ENCODE results near the gene MAST2.

MAST2 gene

DNA sequence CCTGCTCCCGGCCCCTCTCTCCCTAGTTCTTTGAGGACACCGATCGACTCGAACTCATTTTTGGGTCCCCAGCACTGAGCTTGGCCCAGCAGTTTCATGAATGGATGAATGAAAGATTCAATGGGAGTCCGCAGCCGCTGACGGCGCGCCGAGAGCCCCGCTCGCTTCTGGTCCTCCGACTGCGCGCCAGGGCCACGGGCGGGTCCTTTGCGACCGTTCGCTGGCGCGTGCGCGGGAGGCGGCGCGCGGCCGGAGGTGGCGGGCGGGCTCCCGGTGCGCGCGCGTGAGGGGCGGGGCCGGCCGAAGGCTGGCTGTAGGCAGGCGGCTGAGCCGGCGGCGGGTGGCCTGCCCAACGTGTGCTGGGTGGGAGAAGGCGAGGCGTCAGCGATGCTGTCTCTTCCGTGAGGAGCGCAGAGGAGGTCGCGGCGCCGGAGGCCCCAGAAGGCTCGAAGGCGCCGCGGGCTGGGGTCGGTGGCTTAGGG is at the start of gene MAST2:
TSS of gene MAST2 (plus strand) at position 314 of the 482 bp plus-strand sequence. CDS start 284 bp downstream, outside the sequence.
- peak; percentile 66 to 82 for DNase-seq (ENCODE audit: extremely low read depth in 1 of 2, low read depth in 1 of 2)

DNA sequence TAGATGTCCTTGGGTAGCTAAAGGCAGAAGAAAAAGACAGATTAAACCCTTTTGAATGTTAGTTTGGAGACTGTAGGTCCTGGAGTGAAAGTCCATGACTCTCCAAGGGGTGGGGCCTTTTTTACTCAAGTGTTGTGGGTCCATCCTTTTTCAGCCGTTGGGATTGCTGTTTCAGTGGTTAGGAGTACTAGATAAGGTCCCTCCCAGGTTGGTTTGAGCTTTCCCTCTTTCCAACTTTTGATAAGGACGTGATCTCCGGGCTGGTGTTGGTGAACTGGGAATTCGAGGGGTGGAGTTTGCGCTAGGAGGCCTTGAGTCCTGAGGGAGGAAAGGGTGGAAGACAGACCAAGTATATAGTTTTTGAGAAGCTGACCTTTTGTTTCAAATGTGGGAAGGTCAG is 47.7 kb upstream of the MAST2 start:
- DNase-seq (ENCODE audit: extremely low read depth in 1 of 2, low read depth in 1 of 2): no peak

- no peak for DNase-seq (ENCODE audit: extremely low read depth in 1 of 2, low read depth in 1 of 2)
Measured at GRCh38 chr1:45762291-45762690, 41.1 kb upstream of the MAST2 start.

DNA sequence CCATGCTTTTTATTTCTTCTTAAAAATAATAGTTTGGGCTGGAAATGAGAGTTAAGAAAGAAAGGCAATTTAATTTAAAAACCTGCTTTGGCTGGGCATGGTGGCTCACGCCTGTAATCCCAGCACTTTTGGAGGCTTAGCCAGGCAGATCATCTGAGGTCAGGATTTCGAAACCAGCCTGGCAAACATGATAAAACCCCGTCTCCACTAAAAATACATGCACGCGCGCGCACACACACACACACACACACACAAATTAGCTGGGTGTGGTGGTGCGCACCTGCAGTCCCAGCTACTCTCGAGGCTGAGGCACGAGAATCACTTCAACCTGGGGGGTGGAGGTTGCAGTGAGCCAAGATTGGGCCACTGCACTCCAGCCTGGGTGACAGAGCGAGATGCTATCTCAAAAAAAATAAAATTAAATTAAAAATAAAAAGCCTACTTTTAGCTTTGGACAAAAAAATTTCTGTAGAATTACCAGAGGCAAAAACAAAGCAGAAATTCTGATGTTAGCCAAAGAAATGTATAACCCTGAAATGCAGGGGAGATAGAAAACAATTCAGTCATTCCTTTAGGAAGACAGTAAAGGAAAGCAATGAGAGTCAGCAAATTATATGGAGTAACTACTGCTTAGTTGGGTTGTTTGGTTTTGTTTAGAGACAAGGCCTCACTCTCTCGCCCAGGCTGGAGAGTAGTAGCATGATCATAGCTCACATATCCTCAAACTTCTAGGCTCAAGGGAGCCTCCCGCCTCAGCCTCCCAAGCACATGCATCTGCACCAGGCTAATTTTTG is 37.2 kb upstream of the MAST2 start:
- DNase-seq (ENCODE audit: extremely low read depth in 1 of 2, low read depth in 1 of 2): no peak

- DNase-seq (ENCODE audit: extremely low read depth in 1 of 2, low read depth in 1 of 2): no peak
Measured at GRCh38 chr1:45767035-45767434, 36.4 kb upstream of the MAST2 start.

DNA sequence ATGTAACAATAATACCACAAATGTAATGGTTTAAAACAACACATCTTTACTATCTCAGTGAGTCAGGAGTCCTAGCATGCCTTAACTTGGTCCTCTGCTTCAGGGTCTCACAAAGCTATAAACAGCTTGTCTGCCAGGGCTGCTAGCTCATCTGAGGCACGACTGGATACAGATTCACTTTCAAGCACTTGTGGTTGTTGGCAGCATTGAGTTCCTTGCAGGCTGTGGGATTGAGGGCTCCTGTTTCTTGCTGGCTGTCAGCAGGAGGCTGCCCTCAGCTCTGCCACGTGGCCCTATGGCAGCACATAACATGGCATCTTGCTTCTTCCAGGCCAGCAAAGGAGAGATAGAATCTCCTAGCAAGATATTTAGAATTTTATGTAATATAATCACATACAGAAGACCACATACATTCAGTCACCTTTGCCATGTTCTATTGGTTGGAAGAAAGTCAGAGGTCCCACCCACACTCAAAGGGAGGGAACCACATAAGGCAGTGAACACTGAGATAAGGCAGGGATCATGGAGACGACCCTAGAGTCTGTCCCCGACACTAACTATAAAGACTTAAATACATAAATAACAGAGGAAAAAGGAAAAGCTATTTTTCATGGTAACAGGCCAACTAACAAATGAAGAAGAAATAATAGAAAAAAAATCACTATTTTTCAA is 34.0 kb upstream of the MAST2 start:
- no peak for DNase-seq (ENCODE audit: extremely low read depth in 1 of 2, low read depth in 1 of 2)

DNA sequence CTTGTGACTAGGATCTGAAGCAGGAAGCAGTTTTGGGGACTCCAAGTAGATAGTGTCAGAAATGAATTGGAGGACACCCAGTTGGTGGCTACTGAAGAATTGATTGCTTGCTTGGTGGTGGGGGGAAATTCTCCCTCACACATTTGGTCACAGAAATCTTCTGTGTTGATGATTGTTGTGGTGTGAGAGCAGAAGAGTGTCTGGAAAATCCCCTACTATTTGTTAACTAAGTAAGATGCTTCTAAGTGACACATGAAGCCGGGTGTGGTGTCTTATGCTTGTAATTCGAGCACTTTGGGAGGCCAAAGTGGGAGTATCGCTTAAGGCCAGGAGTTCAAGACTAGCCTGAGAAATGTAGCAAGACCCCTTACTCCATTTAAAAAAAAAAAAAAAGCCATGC is 30.4 kb upstream of the MAST2 start:
- DNase-seq (ENCODE audit: extremely low read depth in 1 of 2, low read depth in 1 of 2): no peak

DNA sequence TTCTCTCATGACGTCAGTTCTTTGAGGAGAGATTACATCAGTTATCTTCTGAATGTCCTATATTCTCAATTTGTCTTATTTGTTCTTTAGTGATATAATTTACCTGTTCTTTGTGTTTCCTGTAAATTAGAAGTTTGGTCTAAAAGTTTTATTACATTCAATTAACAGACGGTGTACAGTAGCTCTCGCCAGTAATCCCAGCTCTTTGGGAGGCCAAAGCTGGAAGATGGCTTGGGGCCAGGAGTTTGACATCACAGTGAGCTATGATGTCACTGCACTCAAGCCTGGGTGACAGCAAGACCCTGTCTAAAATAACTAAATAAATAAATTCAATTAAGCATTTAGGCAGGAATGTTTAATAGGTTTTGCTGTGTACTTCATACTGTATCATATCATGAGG is 27.6 kb upstream of the MAST2 start:
- DNase-seq (ENCODE audit: extremely low read depth in 1 of 2, low read depth in 1 of 2): no peak

- no peak for DNase-seq (ENCODE audit: extremely low read depth in 1 of 2, low read depth in 1 of 2)
Measured at GRCh38 chr1:45785583-45785982, 17.8 kb upstream of the MAST2 start.

DNA sequence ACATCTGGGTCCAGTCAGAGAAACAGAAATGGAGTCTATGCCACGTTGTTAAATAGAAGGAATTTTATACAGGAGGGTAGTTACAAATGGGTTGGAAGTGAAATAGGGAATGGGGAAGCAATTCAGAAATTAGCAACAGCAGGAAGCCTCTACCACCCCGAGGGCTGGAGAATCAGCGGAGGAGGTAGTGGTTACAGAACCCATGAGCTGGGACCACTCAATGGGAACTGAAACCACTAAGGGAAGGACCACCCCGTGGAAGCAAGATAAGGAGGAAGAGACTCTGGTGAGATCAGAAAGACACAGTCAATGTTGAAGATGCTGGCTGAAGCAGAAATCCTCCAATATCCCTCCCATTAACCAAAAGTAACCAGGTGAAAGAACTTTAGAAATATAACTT is 15.5 kb upstream of the MAST2 start:
- DNase-seq (ENCODE audit: extremely low read depth in 1 of 2, low read depth in 1 of 2): no peak

DNA sequence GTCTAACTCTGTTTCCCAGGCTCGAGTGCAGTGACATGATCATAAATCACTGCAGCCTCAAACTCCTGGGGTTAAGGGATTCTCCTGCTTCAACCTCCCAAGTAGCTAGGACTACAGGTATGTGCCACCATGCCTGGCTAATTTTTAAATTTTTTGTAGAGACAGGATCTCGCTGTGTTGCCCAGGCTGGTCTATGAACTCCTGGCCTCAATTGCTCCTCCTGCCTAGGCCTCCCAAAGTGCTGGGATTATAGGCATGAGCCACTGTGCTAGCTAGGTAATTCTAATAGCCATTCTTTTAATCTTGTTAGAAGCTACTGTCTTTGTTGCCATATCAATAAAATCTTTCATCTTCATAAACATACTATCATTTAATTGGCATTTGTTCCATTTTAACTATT is 13.8 kb upstream of the MAST2 start:
- no peak for DNase-seq (ENCODE audit: extremely low read depth in 1 of 2, low read depth in 1 of 2)

GRCh38 chr1:45792744-45793143 is 10.7 kb upstream of the MAST2 start:
- DNase-seq (ENCODE audit: extremely low read depth in 1 of 2, low read depth in 1 of 2): no peak

- DNase-seq (ENCODE audit: extremely low read depth in 1 of 2, low read depth in 1 of 2): no peak
Measured at GRCh38 chr1:45793942-45794604, 9.3 kb upstream of the MAST2 start.

DNA sequence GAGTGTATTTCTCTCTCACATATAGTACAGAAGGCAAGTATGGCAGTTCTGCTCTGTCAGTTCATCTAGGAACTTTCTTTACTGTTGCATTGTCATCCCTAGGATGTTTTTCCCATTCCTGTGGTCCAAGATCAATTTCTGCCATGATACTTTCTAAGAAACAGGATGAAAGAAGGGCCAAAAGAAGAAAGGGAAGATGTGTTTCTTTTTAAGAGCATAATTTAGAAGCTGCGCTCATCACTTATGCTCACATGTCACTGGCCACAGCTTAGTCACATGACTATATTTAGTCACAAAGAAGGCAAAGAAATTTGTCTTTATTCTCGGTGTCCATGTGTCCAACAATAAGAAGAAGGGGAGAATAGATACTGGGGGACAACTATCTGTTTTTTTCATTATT is 7.0 kb upstream of the MAST2 start:
- DNase-seq (ENCODE audit: extremely low read depth in 1 of 2, low read depth in 1 of 2): no peak

GRCh38 chr1:45796946-45797345 is 6.5 kb upstream of the MAST2 start:
- no peak for DNase-seq (ENCODE audit: extremely low read depth in 1 of 2, low read depth in 1 of 2)

GRCh38 chr1:45800899-45801298 is 2.5 kb upstream of the MAST2 start:
- no peak for DNase-seq (ENCODE audit: extremely low read depth in 1 of 2, low read depth in 1 of 2)

- peak in 1 of 2 donors; percentile 20 for DNase-seq (ENCODE audit: extremely low read depth in 1 of 2, low read depth in 1 of 2)
Measured at GRCh38 chr1:45802343-45803298, 791 bp upstream of the MAST2 start.

GRCh38 chr1:45803781-45804668 is 613 bp downstream of the MAST2 start:
- peak in 1 of 2 donors; percentile 5 for DNase-seq (ENCODE audit: extremely low read depth in 1 of 2, low read depth in 1 of 2)

- no peak for DNase-seq (ENCODE audit: extremely low read depth in 1 of 2, low read depth in 1 of 2)
Measured at GRCh38 chr1:45804669-45804969, 1.2 kb downstream of the MAST2 start.

DNA sequence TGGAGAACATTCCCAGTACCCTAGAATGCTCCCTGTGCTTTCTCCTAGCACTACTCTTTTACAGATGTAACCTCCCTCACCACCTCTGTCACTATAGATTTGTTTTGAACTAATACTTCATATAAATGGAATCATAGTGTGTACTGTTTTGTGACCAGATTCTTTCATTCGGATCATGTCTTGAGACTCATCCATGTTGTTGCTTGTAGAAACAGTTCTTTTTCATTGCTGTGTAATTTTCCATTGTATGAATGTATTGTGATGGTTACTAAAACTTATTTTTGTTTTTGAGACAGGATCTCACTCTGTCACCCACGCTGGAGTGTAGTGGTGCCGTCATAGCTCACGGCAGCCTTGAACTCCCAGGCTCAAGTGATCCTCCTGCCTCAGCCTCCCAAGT is 2.7 kb downstream of the MAST2 start:
- no peak for DNase-seq (ENCODE audit: extremely low read depth in 1 of 2, low read depth in 1 of 2)
